ENCODE data around the gene EYA2.

The EYA2 gene

DNA sequence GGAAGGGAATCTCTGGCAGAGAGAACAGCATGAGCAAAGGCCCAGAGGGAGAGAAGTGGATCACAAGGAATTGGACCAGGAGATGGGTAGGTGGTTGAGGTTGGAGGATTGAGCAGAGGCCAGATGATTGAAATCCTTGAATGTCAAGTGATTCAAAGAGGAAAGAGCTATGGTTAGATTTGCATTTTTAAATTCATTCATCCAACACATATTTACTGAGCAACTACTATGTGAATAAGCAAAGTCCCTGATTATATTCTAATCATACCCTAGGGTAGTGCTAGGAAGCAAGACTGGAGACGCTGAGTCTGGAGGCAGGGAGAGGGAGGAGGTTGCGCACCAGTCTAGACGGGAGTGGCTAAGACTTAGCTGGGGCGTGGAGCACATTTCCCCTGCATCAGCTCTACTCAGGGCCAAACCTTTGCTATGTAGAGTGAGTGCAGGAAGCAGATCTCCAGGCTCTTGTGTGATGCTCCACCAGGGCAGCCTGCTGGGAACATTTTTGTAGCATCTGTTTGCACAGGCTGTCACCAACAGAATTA, 40.2 kb downstream of the EYA2 start:
- DNase-seq, result no peak

DNA sequence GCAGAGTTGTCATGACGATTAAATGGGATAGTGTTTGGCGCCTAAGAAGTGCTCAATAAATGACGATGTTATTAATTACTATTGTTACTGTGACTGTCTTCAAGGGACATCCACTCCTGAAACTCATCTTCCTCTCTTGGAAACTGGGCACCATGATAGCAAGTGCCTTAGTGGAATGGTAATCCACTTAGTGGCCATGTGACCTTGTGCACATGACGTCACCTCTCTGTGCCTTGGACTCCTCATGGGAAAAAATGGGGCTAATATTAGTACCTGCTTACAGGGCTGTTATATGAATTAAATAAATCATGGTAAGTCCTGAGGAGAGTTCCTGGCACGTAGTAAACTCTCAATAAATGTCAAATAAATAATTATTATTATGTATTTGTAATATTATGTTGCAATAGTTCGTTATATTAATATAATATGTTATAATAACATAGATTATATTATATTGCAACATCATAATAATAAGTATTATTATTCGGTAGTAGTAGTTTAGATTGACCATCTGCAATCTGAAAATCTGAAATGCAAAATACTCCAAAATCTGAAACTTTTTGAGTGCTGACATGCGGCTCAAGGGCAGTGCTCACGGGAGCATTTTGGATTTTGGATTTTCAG, 40.9 kb downstream of the EYA2 start:
- no peak for DNase-seq

DNA sequence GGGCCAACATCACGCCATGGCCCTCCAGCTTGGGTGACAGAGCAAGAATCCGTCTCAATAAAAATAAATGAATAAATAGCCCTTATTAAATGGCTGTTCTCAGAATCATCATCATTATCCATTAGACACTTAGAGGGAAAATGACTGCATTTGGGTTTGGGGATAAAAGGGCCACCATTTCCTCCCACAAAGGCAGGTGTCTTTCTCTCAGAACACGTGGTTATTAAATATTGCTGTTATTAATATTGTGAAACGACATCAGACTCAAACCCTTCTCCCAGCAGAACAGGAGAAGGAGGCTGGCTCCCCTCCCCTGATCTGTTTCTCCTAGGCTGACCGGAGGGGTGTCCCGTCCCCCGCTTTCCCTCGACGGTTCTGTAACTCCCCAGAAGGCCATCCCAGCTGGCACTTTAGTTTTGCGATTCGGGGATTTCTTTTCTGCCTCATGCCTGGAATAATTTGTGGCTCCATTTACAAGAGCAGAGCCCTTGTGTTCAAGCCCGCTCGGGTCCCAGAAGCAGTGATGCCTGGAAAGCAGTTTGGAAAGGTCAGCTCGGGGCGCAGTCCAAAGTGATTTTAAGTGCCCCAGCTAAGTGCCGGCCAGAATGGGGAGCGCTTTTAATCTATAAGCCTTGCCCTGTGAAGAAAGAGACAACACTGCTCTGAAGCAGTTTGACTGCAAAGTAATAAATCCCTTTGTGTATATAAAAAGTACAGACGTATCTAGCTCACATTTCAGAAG, 41.9 kb downstream of the EYA2 start:
- DNase-seq, result no peak

DNA sequence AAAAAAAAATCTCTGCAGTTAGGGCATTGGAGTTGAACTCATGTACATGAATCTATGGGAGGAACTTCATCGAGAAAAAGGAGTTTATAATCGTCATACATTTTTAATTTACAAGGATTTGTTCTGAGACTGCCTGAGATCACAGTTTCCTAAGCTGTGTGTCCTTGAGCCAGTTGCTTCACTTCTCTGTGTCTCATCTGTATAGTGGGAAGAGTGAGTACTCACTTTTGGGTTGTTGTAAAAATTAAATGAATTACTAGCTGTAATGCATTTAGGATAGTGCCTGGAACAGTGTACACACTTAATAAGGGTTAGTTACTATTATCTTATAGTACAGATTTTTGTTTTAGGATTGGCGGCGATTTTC, 42.5 kb downstream of the EYA2 start:
- no peak for DNase-seq

DNA sequence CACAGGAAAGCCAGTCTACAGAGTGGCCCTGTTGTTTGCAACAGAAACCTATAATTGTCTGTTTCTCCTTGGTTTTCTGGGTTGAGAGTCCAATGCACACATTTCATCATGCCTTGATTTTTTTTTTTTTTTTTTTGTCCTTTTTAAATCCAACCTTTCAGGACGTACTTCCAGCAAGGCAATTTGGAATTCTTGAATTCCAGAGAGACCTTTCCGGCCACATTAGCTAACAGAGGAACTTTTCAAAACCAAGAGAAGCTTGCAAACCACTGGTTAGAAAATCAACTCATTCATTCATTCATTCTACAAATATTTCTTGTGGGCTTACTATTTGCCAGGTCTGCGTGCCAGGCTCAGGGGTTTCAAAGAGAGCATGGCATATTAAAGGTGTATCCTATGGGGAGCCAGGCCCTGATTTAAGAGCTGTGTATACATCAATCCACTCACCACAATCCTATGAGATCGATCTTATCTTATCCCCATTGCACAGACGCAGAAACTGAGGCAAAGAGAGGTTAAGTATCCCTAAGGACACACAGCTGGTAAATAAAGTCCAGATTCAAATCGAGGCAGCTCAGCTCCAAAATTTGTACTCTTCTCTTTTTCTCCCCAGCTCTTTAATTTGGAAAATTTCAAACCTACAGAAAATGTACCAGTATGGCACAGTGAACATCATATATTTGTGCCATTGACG, 43.0 kb downstream of the EYA2 start:
- DNase-seq, result no peak

DNA sequence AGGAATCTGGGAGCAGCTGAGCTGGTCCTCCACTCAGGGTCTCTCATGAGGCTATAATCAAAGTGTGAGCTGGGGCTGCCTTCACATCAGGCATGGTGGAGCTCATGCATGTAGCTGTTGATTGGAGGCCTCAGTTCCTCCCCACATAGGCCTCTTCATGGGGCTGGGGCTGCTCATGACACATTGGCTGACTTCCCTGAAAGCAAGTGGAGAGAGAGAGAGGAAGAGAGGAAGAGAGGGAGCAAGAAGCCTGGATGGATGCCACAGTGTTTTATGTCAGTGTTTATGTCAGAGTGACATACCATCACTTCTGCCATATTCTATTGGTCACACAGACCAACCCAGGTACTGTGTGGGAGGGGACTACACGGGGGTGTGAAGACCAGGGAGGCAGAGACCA, 43.8 kb downstream of the EYA2 start:
- no peak for DNase-seq

DNA sequence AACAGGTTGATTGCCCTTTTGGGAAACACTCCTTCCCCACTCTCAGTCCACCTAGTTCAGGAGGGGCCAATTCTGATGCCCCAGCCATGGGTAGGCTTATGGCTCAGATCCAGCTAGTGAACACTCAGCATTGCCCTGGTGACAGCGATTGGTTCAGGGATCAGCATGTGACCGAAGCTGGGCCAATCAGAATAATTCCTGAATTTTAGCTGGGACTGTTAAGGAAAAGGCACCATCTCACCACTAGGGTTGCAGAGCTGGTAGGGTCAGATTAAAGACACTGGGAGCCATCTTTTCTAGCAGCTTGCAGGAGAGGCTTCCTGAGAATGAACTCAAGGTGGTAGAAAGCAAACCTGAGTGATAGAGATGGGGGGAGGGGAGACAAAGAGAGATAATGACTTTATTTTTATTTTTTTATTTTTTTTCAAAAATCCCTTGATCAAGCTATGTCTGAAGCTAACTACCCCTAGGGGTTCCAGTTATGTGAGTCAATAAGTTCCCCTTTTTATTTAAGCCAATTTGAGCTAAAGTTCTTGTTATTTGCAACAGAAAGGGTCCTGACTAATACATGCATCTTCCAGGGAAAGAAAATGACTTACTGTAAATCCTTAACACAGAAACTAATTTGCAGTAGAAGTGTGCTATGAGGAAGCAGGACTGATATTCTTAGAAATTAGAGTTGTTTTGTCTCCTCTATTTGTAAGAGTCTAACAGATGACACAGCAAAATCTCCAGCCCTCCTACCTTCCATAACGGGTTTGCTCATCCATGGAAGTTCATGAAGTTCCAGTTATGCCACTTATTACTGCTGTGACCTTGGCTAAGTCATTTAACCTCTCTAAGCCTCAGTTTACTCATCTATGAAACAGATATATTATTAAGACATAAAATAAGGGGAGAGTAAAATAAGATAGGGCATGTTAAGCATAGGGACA, 44.7 kb downstream of the EYA2 start:
- DNase-seq, result no peak

DNA sequence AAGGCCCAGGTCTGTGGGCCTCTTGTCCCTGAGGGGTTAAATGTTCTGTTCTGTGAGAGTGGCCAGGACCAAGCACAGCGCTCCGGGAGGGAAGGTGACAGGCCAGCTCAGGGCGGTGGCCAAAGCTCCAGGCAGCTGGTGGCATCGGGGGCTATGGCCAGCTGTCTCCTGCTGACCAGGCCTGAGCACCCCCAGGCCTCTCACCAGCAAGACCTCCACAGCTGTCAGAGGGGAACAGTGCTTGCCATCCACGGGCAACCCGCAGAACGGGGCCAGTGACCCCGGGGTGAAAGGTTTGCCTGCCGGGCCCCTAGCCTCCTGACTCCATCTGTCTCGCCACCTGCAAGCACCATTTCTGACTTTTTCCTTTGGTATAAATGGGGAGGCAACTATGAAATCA, 46.0 kb downstream of the EYA2 start:
- DNase-seq, result no peak

DNA sequence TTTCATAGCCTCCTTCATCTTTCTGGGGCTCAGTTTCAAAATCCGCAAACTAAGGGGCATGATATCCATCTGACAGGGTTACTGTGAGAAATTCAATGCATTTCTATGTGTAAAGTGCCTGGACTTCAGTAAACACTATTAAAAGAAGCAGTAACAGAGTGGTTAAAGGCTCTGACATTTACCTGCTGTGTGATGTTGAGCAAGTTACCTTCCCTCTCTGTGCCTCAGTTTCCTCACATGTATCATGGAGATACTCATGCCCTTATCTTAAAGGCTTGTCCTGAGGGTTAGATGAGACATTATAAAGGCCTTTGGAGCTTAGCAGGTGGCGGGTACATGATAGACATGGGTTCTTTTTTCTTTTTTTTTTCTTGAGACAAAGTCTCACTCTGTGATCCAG, 46.8 kb downstream of the EYA2 start:
- DNase-seq, result no peak

DNA sequence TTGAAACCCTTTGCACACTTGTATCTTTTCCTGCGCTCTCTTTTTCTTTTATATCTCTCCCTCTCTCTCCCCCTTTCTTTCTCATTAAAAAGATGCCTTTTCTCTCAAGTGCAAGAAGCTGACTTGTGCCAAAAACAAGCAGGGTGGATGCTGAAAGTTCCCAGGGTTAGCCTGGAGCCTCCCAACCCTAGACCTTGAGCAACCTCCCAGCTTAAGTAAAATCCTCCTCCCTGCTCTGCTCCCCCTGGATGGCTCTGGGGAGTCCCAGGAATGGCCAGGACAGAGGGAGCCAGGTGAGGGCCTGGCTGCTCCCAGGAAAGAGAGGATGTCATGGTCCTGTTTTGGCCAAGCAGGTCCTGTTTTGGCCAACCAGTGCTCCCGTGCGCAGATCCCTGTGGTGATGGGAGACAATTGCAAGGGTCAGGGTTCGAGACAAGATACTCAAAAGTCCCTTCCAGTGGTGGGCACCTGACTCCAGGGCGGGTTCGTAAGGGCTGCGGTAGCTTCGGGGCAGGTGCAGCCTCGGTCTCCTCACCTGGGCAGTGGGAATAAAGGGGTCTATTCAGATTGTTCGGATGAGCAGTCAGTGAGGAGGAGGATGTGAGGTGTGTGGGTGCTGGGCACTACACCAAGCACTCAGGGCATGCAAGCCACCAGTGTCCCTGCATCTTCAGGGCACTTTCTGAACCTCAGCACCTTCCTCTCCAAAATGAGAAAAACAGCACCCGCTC, 49.4 kb downstream of the EYA2 start:
- no peak for DNase-seq

DNA sequence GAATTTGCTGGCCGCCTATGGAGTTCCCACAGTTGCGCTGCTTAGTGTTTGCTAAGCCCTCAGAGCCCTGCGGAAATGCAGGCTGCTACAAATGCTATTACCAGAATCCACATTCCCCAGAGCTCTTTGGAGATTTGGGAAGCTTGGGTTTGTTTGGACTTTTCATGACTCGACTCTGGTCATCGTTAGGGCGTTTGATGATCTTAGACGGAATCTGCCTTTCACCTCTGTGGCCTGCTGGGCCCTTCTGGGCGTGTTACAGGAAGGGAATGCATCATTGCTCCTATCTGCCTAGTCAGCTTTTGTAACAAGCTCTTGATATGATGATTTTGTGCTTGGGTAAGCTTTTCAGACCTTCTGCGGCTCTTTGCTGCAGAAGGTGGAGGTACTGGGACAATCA, 50.8 kb downstream of the EYA2 start:
- no peak for DNase-seq

DNA sequence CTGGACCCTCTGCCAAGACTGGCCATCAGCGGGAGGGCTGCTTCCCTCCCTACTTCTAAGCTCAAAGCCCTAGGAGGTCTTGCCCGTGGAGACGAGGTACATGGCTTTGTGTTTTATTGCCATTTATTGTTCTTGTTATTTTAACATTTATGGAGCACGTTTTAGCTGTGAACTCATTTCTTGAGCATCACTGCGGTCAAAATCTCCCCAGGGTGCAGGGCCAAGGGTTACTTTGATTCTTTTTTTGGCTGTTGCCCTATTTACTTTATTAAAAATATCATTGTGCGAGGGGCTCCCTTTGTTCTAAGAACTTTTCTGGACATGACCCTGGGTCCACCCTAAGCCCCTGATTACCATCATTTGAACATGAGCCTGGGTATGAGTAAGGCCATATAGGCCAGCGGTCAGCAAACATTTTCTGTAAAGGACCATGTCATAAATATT, 51.6 kb downstream of the EYA2 start:
- DNase-seq, result no peak

DNA sequence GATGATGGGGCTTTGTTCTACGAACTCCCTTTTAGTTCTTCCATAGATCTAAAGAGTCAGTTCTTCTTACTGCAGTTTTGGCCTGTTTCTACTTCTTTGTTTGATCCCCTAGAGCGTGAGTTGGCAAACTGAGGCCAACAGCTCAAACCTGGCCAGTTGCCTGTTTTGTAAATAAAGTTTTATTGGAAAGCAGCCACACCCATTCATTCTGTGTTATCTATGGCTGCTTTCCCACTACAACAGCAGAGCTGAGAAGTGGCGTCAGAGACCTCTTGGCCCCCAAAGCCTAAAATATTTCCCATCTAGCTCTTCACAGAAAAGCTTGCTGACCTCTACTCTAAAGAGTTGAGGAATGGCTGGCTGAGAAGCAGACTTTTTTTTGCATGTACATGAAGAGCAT, 52.2 kb downstream of the EYA2 start:
- no peak for DNase-seq

DNA sequence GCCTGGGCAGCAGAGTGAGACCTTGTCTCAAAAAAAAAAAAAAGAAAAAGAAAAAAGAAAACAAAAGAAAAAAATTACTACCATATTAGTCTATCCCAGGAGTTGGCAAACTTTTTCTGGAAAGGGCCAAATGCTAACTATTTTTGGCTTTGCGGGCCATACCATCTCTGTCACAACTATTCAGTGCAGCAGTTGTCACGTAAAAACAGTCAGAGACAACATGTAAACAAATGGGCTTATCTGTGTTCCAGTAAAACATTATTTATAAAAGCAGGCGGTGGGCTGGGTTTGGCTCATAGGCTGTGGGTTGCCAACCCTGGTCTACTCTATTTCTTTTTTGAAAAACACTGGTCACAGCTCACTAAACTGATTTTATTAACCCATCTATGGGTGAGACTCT, 53.4 kb downstream of the EYA2 start:
- no peak for DNase-seq

DNA sequence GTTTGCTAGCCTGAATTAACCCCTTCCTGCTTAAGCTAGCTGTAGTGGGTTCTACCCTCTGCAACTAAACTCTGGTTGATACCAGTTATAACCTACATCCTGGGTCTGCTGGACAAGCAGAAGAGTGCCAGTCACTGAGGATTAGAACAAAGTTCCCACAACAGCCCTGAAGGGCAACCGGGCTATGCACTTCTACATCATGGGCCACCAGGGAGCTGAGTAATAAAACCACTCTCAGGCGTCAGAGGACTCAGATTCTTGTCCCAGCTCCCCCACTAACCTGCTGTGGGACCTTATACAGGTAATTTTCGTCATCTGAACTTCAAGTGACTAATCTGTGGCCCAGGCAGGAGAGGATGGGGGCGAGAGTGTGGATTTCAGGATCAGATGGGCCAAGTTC, 56.8 kb downstream of the EYA2 start:
- no peak for DNase-seq

DNA sequence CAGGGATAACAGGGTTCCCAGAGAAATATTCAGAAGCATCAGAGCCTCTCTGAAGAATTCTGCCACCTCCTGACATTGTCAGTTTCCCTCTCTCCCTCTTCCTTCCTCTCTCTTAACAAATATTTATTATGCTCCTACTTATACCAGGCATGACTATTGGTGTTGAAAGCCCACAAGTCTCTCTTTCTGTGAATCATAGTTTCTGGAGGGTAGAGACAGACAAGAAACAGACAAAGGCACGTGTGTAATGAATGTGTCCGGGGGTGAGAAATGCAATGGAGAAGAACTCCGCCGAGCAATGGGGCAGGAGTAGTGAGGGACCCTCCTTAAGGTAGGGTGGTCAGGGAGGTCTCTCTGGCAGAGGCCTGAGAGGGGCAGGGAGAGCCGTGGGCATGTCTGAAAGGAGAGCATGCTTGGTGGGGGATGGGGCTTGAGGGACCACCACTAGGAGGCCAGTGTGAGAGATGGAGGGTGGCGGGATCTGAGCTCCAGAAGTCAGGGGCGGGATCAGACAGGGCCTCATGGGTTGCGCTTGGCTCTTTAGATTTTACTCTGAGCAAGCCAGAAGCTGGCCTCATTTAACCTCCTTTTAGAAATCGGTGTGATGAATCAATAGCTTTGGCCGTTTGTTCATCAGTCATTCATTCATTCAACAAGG, 57.3 kb downstream of the EYA2 start:
- DNase-seq, result no peak

DNA sequence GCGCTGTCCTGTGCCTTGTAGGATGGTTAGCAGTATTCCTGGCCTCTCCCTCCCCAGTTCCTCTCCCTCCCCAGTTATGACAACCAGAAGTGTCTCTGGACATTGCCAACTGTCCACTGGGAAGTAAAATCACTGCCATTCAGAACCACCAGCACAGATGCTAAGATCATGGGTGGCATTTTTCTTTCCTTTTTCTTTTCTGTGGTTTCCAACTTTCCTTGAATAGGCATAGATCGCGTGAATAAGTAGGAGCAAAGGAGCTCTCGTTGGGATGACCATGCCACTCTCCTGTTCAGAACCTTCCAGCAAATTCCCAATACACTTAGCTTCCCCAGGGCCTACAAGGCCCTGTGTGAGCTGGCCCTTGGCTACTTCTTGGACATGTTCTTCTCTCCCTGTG, 59.0 kb downstream of the EYA2 start:
- no peak for DNase-seq

DNA sequence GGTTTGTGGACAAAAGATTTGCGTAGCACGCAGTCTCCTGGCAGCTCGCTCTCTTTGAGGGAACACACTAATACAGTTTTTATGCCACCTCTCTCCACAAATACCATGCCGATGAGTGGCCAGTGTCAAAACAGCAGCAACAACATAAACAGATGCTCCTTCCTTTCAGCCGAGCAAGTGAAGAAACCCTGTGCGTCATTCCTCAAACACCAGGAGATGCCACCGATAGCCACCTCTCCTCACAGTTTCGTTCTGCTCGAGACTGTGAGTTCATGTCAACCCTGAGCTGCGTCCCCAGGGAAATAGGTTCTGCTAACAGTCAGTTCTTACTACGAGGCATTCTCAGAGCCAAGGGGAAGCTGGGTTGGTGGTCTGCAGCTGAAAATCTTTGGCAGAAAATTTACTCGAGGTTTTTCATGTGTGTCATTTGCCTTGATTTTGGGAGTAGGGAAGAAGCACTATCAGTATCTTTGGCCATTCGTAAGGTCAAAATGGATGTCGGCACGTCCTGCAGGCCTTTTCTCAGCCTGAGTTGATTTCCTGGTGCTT, 59.9 kb downstream of the EYA2 start:
- DNase-seq, result no peak

DNA sequence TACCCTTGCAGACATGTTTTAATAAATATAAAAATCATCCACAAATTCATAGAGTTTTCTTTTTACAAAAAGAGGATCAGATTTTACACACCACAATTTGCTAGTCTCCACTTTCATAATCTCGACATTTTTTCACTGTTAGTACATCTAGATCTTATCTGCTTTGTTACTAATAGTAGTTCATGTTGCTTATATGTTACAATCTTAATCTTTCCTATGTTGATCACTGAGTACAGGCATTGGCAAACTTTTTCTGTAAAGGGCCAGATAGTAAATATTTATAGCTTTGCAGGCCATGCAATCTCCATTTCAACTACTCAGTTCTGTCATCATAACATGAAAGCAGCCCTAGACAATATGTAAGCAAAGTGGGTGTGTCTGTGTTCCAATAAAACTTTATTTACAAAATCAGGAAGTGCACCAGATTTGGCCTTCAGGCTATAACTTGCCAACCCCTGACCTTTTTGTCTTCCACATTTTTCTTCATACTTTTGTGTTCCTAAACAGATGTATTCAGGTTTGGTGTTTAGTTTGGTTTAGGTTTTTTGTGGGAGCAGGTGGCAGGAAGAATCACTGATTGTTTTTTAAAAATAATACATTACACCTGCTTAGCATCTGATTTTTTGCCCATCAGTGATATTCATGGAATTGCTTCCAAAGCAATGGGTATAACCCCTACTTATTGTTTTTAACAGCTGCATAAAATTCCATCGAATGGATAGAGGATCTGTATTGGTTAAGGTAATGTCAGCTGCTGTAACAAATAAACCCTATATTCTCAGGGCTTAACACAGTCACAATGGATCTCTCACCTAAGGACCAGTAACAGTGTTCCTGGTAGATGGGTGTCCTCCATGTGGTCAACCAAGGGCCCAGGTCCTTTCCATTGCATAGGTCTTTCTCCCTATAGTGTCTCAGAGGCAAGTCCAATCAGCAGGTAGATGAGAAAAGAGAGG, 61.2 kb downstream of the EYA2 start:
- DNase-seq, result no peak

DNA sequence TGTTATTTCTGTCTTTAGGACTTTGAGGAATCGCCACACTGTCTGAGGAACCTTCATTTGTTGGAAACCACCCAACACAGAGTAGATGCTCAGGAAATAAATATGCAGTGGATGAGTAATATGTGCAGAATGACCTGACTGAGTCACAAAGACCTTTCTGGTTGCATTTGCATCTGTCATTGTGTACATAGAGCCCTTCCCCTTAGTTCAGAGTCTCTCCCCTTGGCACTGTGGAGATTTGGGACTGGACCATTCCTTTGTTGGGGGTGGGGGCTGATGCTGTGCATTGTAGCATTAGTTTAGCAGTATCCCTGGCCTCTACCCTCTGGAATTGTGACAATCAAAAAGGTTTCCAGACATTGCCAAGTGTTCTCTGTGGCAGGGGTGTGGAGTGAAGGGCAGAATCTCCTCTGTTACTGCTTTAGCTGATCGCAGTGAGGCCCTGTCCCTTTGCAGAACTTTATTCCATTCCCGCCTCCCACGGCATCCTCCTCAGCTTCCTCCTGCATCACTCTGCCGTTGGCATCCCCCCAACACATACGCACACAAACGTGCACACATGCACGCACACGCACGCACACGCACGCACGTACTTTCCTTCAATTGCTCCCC, 64.5 kb downstream of the EYA2 start:
- no peak for DNase-seq
